Suprapubic skin (tissue), 4 donors: Measurements from ENCODE around the gene LAMA5. TPM values are rescaled to one million over a fixed set of nuclear protein-coding genes. Genes with fewer than 3 reads are reported as not detected.

Experiments used
- DNase-seq, 2 donors: peaks; one replicate each; pipeline ENCODE4 v3.0.0-alpha.2; 2019; ENCODE audit warnings: low spot score in 2 of 2
- H3K27ac ChIP-seq: fragments of 200-600 bp; sonication (generic); one replicate; pipeline ENCODE4 v1.5.1; 2019
- H3K27me3 ChIP-seq: fragments of 200-600 bp; sonication (generic); one replicate; pipeline ENCODE4 v1.5.1; 2019
- H3K36me3 ChIP-seq: fragments of 200-600 bp; sonication (generic); one replicate; pipeline ENCODE4 v1.5.1; 2019
- H3K4me1 ChIP-seq: fragments of 200-600 bp; sonication (generic); one replicate; pipeline ENCODE4 v1.5.1; 2019
- H3K4me3 ChIP-seq: fragments of 200-600 bp; sonication (generic); one replicate; pipeline ENCODE4 v1.5.1; 2019; ENCODE audit warnings: mild to moderate bottlenecking
- H3K9me3 ChIP-seq: fragments of 200-600 bp; sonication (generic); one replicate; pipeline ENCODE4 v1.5.1; 2019
- EP300 ChIP-seq: sonication (generic); formaldehyde crosslinking; IDR thresholded peaks from one replicate; pipeline ENCODE4 v1.6.1; 2017; ENCODE audit warnings: antibody characterized with exemption
- POLR2A ChIP-seq, 2 donors: fragments of 450-650 bp; IDR thresholded peaks; one replicate each; pipeline ENCODE4 v1.6.1; 2017; ENCODE audit warnings: antibody characterized with exemption in 2 of 2, mild to moderate bottlenecking in 2 of 2, moderate library complexity in 2 of 2
- POLR2AphosphoS5 ChIP-seq, 3 donors: sonication (generic); formaldehyde crosslinking; IDR thresholded peaks; one replicate each; pipeline ENCODE4 v1.6.1; 2017; ENCODE audit warnings: antibody characterized with exemption in 3 of 3
- WGBS: methylation state at CpG from one replicate; pipeline ENCODE4 v1.1.5; 2018; 5-methylcytosine and 5-hydroxymethylcytosine counted together
- total RNA-seq, 4 donors: library from RNA; depleted of rRNA; stranded (reverse); fragments of >200 nt; gene quantifications; one replicate each; pipeline ENCODE4 v1.1.0, GENCODE V29; 2016
- TF ChIP-seq, protein P1 (sequence below), 2 donors: fragments of 200-600 bp in 1 of 2; fragments of 450-650 bp in 1 of 2; sonication (generic) in 1 of 2; IDR thresholded peaks; one replicate each; pipeline ENCODE4 v1.5.1; 2016 to 2019; ENCODE audit warnings: antibody characterized with exemption in 2 of 2, mild to moderate bottlenecking in 1 of 2, moderate library complexity in 1 of 2

The LAMA5 gene
- total RNA-seq, 4 donors from 2014 or later, result 200 to 623 (median 316) TPM

DNA sequence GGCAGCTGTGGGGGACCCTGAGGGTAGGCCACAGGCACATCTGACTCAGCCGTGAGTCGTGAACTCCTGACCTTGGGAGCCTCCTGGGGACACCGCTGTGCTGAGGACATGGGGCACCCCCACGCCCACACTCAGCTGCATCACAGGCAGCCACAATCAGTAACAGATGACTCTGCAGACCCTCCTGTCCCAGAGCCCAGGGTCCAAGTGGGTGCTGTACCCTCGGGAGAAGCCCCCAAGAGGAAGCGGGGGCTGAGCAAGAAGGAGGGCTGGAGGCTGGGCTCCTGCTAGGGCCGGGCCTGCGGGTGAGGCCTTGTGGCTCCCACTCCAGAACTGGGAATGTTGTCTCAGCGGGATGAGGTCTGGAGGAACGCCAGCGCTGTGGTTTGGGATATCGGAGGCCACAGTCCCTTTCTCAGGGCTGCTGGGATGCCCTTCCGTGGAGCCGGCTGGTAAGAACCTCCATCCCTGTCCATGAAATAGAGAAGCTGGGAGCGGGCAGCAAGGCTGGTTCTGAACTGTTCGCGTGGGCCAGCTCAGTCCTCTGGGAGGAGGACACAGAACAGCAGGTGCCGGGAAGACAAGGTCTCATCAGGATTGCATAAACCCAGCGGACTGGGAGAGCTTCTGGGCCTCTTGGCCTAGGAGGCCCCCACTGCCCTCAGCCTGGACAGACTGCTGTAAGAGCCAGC, 3.1 kb upstream of the LAMA5 start:
- DNase-seq, result no peak
- H3K9me3 ChIP-seq, result no peaks in the 10 kb centered on the region
- no peaks in the 10 kb centered on the region for H3K36me3 ChIP-seq
- peaks cover 67% of the 10 kb centered on the region for H3K4me1 ChIP-seq
- WGBS, result 65% methylated on average over 14 of the region's 19 CpGs
- no peak for TF ChIP-seq POLR2A (IDR thresholded peaks at IDR 0.05)
- TF ChIP-seq, protein P1, sequence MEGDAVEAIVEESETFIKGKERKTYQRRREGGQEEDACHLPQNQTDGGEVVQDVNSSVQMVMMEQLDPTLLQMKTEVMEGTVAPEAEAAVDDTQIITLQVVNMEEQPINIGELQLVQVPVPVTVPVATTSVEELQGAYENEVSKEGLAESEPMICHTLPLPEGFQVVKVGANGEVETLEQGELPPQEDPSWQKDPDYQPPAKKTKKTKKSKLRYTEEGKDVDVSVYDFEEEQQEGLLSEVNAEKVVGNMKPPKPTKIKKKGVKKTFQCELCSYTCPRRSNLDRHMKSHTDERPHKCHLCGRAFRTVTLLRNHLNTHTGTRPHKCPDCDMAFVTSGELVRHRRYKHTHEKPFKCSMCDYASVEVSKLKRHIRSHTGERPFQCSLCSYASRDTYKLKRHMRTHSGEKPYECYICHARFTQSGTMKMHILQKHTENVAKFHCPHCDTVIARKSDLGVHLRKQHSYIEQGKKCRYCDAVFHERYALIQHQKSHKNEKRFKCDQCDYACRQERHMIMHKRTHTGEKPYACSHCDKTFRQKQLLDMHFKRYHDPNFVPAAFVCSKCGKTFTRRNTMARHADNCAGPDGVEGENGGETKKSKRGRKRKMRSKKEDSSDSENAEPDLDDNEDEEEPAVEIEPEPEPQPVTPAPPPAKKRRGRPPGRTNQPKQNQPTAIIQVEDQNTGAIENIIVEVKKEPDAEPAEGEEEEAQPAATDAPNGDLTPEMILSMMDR (IDR thresholded peaks at IDR 0.05), result no peak
- no peak for TF ChIP-seq EP300
- TF ChIP-seq POLR2AphosphoS5 (IDR thresholded peaks at IDR 0.05), result no peak
- peaks cover 24% of the 10 kb centered on the region for H3K27me3 ChIP-seq
- no peak overlapping the region for H3K4me3 ChIP-seq
- H3K27ac ChIP-seq, result peak overlapping the region; percentile 31

DNA sequence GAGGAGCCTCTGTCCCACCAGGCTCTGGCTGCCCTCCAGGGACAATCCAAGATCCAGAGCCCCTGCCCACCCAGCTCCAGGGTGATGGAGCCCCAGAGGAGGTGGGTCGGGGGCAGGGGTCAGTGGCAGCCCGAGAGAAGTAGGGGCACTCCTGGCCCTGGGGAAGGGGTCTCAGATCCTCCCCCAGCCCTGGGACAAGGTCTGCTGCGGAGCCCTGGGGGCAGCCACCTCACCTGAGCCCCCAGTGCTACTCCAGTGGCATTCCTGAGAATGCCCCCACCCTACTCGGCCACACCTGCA, 2.7 kb upstream of the LAMA5 start:
- TF ChIP-seq POLR2A (IDR thresholded peaks at IDR 0.05), result no peak
- TF ChIP-seq EP300, result no peak
- no peak for TF ChIP-seq POLR2AphosphoS5 (IDR thresholded peaks at IDR 0.05)
- TF ChIP-seq, protein P1 (IDR thresholded peaks at IDR 0.05), result no peak
- Histone ChIP-seq H3K27ac (peak overlapping the region; percentile 31), H3K9me3 (no peaks in the 10 kb centered on the region), H3K4me3 (no peak overlapping the region), H3K36me3 (no peaks in the 10 kb centered on the region), H3K4me1 (peaks cover 67% of the 10 kb centered on the region), H3K27me3 (peaks cover 24% of the 10 kb centered on the region)
- WGBS, result no CpG with 5 or more reads among the region's 4 CpGs
- DNase-seq, result no peak

DNA sequence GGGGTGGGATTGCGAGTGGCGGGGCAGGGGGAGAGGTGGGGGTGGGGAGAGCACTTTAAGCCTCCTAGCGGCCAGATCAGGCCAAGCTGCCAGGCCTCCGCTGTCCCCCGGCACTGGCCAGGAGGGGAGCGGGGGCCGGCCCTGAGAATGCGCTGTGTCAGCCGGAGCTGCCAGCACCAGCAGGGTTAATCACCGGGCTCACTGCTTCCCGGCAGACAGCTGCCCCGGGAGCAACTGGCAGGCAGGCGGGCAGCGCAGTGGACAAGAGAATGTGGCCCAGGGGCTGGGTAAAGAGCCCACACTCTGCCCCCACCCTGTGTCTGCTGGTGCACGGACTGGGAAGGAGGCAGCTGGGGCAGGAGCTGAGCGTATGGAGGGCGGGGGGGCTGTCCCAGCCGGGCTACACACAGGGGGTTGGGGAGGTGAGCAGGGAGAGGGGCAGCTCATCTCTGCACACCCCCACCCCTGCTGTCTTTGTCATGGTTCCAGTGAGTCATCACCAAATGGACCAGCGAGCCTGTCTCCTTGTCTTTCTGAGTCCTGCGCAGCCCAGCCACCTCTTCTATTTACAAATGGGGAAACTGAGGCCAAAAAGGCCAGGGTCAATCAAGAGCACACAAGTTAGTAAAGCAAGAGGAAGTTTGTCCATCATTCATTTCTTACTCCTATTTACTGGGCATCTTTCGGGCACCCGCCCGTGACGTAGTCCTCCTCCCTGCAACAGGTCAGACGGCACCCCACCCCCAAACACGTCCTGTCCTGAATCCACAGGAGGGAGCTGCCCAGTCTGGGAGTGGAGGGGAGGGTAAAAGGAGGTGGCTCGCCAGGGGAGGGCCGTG, 2.1 kb upstream of the LAMA5 start:
- H3K27me3 ChIP-seq, result peaks cover 23% of the 10 kb centered on the region
- no peaks in the 10 kb centered on the region for H3K36me3 ChIP-seq
- no peak for TF ChIP-seq POLR2AphosphoS5 (IDR thresholded peaks at IDR 0.05)
- TF ChIP-seq, protein P1 (IDR thresholded peaks at IDR 0.05), result peak in 1 of 2 donors; percentile 30
- no peak for TF ChIP-seq POLR2A (IDR thresholded peaks at IDR 0.05)
- TF ChIP-seq EP300, result no peak
- DNase-seq, result no peak
- no peaks in the 10 kb centered on the region for H3K9me3 ChIP-seq
- peak overlapping the region; percentile 83 for H3K4me3 ChIP-seq
- peaks cover 68% of the 10 kb centered on the region for H3K4me1 ChIP-seq
- WGBS, result 37% methylated on average over 12 of the region's 28 CpGs
- no peak overlapping the region for H3K27ac ChIP-seq

DNA sequence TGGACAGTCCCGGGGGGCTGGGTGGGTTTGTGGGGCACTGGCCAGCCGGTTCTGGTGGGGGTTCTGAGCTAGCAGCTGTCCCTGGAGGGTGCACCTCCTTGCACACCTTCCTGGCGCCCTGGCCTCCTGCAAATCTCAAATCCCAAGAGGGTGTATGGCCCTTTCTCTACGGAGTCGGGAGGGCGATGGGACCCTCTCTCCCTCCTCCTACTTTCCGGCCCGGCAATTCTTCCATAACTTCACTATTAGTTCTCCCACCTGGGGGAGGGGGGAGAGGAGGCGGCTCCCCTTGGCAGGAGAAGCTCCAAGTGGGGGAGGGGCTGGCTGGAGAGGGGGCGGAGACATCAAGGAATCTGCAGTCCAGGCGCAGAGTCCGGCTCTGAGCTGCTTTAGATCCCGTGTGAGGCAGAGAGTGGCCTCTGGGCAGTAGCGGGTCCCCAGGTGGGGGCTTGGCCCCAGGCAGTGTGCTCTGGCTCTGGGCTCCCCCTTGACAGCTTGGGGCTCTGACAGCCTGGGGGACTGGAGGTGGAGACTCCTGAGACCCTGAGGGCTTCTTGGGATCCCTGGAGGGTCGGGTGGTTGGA, 1.4 kb upstream of the LAMA5 start:
- peaks cover 20% of the 10 kb centered on the region for H3K27me3 ChIP-seq
- no peaks in the 10 kb centered on the region for H3K9me3 ChIP-seq
- peak overlapping the region; percentile 83 for H3K4me3 ChIP-seq
- 2% methylated on average over 8 of the region's 15 CpGs for WGBS
- H3K36me3 ChIP-seq, result no peaks in the 10 kb centered on the region
- H3K4me1 ChIP-seq, result peaks cover 75% of the 10 kb centered on the region
- no peak for TF ChIP-seq EP300
- TF ChIP-seq POLR2AphosphoS5 (IDR thresholded peaks at IDR 0.05), result no peak
- no peak for TF ChIP-seq POLR2A (IDR thresholded peaks at IDR 0.05)
- TF ChIP-seq, protein P1 (IDR thresholded peaks at IDR 0.05), result no peak
- no peak overlapping the region for H3K27ac ChIP-seq
- no peak for DNase-seq
